Heart left ventricle (tissue), 16 donors: ENCODE measurements around the gene ZDHHC22. TPM values are rescaled to one million over a fixed set of nuclear protein-coding genes. Genes with fewer than 3 reads are reported as not detected.

ENCODE experiments used
- ATAC-seq, 4 donors: fragments of 200-7000 bp; cut with Tn5 transposase; one replicate each; pipeline ENCODE4 v1.9.1; 2020 to 2022; ENCODE audit warnings: moderate library complexity in 4 of 4, mild to moderate bottlenecking in 3 of 4, moderate number of reproducible peaks in 1 of 4
- DNase-seq, 5 donors: peaks; one replicate each; pipeline ENCODE4 v3.0.0-alpha.2; 2020
- H3K27ac ChIP-seq, 12 donors: fragments of 200-600 bp; sonication (generic) in 4 of 12; one replicate each; pipeline versions ENCODE4 v1.5.0 to v1.8.0; 2016 to 2022; ENCODE audit warnings: mild to moderate bottlenecking in 2 of 12
- H3K27me3 ChIP-seq, 9 donors: fragments of 200-600 bp; sonication (generic) in 2 of 9; one replicate each; pipeline versions ENCODE4 v1.5.1 to v1.8.0; 2016 to 2022; ENCODE audit warnings: mild to moderate bottlenecking in 3 of 9
- H3K36me3 ChIP-seq, 9 donors: fragments of 200-600 bp; sonication (generic) in 2 of 9; one replicate each; pipeline versions ENCODE4 v1.5.0 to v1.8.0; 2018 to 2022; ENCODE audit warnings: mild to moderate bottlenecking in 2 of 9
- H3K4me1 ChIP-seq, 12 donors: fragments of 200-600 bp; sonication (generic) in 4 of 12; one replicate each; pipeline versions ENCODE4 v1.5.0 to v1.8.0; 2016 to 2022; ENCODE audit warnings: mild to moderate bottlenecking in 3 of 12
- H3K4me3 ChIP-seq, 12 donors: fragments of 200-600 bp; sonication (generic) in 4 of 12; one replicate each; pipeline versions ENCODE4 v1.5.0 to v1.8.0; 2017 to 2022; ENCODE audit warnings: mild to moderate bottlenecking in 9 of 12, moderate library complexity in 4 of 12
- H3K9me3 ChIP-seq, 12 donors: fragments of 200-600 bp; sonication (generic) in 4 of 12; one replicate each; pipeline versions ENCODE4 v1.5.0 to v1.8.0; 2016 to 2022; ENCODE audit warnings: mild to moderate bottlenecking in 1 of 12
- POLR2A ChIP-seq, 2 donors: fragments of 450-650 bp; IDR thresholded peaks; one replicate each; pipeline ENCODE4 v1.6.1; 2017; ENCODE audit warnings: antibody characterized with exemption in 2 of 2, mild to moderate bottlenecking in 2 of 2, moderate library complexity in 2 of 2
- WGBS, 4 donors: extraction: QIAGEN DNeasy Blood & Tissue Kit in 2 of 4; methylation state at CpG; one replicate each; pipeline versions ENCODE4 v1.1.5 to v1.1.7; 2013 to 2018; 5-methylcytosine and 5-hydroxymethylcytosine counted together
- intact Hi-C, 10 donors: fragments of 100-400 bp; cut with DNase I; formaldehyde crosslinking; loops; one replicate each; pipeline versions ENCODE4 v1.11.1 to v1.14.2; 2022
- polyA plus RNA-seq, 2 donors: library from polyadenylated mRNA; stranded (reverse); fragments of 200-250 nt; gene quantifications; one replicate each; pipeline ENCODE4 v1.2.3, GENCODE V29; 2013
- total RNA-seq, 9 donors: library from RNA; depleted of rRNA in 2 of 9; stranded (reverse); fragments of >200 nt in 2 of 9; fragmentation: NEBNext Ultra II Directional in 3 of 9; extraction: Animal tissue kit (Norgen Biotek cat#: 25700) in 3 of 9; gene quantifications; one replicate each; pipeline versions ENCODE4 v1.1.0 to v1.2.4, GENCODE V29; 2016 to 2023
- TF ChIP-seq, protein P1 (sequence below), 12 donors: fragments of 200-600 bp; sonication (generic) in 4 of 12; IDR thresholded peaks; one replicate each; pipeline versions ENCODE4 v1.5.0 to v1.8.0; 2018 to 2022; ENCODE audit warnings: antibody characterized with exemption in 12 of 12, mild to moderate bottlenecking in 5 of 12
- donor health status: ischemic (EF 13 %, LVEDD 7.1; RV severe dilation, severe dysfunction).
- donor health status: healthy with polysubstance abuse.
- donor health status: DM: no; HTN: yes; CAD: no.
- donor health status: DM: no; HTN: no; CAD: no.
- donor health status: ischemic (EF 25% LVEDD 6.9; RV normal size, moderate dysfunction).
- donor health status: ischemic (EF 25% LVEDD 5.7; RV mildly dilated, moderate dysfunction).
- donor health status: healthy.
- donor health status: DM: yes; HTN: yes; CAD: no.
- donor health status: ischemic (EF 35%, LVEDD 5.7; RV mildly dilated, moderate dysfunction).
- donor health status: nonischemic (EF 11% LVEDD 7.7; RV severe dilation, severe dysfunction).
- donor health status: DM: yes; HTN: yes; CAD: no.
- donor health status: PGD.
- donor health status: ischemic (EF 29% LVEDD 5.4; RV normal size, mild dysfunction).
- donor health status: nonischemic (EF 23%, LVEDD 6.1; RV moderate dilation, normal function).

Gene ZDHHC22
- total and polyA plus RNA-seq, 11 donors, result 0.12 TPM; not detected in 10

DNA sequence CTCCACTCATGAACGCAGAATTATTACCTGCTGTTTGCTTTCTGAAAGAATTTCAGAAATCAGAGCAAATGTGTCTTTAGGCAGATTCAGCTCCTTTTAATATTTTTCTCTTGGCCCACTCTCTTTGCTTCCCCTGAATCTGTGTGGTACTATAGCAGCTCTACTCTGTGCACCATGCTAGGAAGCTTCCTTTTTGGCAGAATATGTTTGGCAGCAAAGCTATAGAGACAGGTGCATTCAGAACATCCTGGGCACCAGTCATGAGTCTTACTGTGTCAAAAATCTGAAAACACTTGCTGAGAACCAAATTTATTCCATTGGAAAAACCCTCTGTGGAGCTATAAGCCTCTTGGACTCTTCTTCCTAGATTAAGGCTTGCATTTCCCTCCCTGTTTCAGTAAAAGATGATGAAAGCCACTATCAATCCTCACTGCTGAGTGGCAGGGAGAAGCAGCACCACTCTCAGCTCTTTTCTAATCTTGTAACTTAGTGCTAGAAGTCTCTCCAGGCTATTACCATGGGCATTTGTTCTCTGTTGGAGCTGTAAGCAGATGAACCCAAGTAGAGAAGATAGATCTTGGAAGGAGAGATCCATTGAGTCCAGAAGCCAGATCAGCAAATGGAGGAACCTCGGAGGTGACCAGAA lies 25.3 kb downstream of the ZDHHC22 start:
- peaks cover 0 to 49% (median 19%) of the 10 kb centered on the region in 12 donors for H3K4me1 ChIP-seq
- no peaks in the 10 kb centered on the region for H3K9me3 ChIP-seq
- WGBS, 4 donors, result 87 to 93% (median 92%) methylated on average over 2 of the region's 2 CpGs
- H3K27ac ChIP-seq, result no peak overlapping the region
- DNase-seq (no peak), ATAC-seq (no peak)
- H3K36me3 ChIP-seq, result peaks cover 0 to 81% (median 71%) of the 10 kb centered on the region in 9 donors
- H3K4me3 ChIP-seq, result no peak overlapping the region
- H3K27me3 ChIP-seq, result no peaks in the 10 kb centered on the region
- TF ChIP-seq, protein P1, sequence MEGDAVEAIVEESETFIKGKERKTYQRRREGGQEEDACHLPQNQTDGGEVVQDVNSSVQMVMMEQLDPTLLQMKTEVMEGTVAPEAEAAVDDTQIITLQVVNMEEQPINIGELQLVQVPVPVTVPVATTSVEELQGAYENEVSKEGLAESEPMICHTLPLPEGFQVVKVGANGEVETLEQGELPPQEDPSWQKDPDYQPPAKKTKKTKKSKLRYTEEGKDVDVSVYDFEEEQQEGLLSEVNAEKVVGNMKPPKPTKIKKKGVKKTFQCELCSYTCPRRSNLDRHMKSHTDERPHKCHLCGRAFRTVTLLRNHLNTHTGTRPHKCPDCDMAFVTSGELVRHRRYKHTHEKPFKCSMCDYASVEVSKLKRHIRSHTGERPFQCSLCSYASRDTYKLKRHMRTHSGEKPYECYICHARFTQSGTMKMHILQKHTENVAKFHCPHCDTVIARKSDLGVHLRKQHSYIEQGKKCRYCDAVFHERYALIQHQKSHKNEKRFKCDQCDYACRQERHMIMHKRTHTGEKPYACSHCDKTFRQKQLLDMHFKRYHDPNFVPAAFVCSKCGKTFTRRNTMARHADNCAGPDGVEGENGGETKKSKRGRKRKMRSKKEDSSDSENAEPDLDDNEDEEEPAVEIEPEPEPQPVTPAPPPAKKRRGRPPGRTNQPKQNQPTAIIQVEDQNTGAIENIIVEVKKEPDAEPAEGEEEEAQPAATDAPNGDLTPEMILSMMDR (IDR thresholded peaks at IDR 0.05), result no peak
- TF ChIP-seq POLR2A (IDR thresholded peaks at IDR 0.05), result no peak
- intact Hi-C loops, result no loop called here

DNA sequence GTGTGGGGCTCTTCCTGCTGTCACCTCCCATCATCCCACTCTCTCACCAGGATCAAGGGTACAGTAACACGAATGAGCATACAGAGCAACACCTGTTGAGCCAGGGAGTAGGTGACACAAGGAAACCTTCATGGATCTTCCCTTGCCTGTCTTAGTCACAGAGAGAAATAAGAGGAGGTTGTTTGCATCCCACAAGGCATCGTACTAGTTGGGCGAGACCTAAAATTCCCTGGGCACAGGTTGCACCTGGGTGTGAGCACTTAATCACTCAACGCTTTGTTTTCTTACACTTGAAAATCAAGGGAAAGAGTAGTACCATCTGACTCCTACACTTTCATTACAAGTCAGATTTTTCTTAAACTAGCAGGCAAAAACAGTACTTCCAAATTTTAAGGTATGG lies 27.0 kb downstream of the ZDHHC22 start:
- Histone ChIP-seq H3K27me3 (no peaks in the 10 kb centered on the region), H3K27ac (peak overlapping the region in 6 of 12 donors; percentile 19 to 73 (median 64)), H3K4me3 (no peak overlapping the region), H3K36me3 (peaks cover 0 to 90% (median 77%) of the 10 kb centered on the region in 9 donors), H3K4me1 (peaks cover 0 to 51% (median 18%) of the 10 kb centered on the region in 12 donors), H3K9me3 (no peaks in the 10 kb centered on the region)
- no peak for TF ChIP-seq POLR2A (IDR thresholded peaks at IDR 0.05)
- TF ChIP-seq, protein P1 (IDR thresholded peaks at IDR 0.05), result no peak
- DNase-seq, result no peak
- WGBS, 4 donors, result 86 to 92% (median 89%) methylated on average over 4 of the region's 4 CpGs
- intact Hi-C loops, result no loop called here
- ATAC-seq, result no peak

DNA sequence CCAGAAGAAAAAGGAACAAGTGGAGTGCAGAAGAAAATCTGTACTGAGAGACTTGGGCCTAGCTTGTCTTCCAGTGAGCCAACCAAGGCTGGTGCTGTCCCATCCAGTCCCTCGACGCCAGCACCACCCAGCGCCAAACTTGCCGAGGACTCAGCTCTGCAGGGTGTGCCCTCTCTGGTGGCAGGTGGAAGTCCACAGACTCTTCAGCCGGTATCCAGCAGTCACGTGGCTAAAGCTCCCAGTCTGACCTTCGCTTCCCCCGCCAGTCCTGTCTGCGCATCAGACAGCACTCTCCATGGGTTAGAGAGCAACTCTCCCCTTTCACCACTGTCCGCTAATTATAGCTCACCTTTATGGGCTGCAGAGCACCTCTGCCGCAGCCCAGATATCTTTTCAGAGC lies 27.9 kb downstream of the ZDHHC22 start:
- H3K27me3 ChIP-seq, result no peaks in the 10 kb centered on the region
- peak; percentile 67 to 86 (median 73) for DNase-seq
- no peak overlapping the region for H3K4me3 ChIP-seq
- WGBS, 4 donors, result 48 to 85% (median 73%) methylated on average over 11 of the region's 11 CpGs
- H3K4me1 ChIP-seq, result peaks cover 0 to 54% (median 18%) of the 10 kb centered on the region in 12 donors
- intact Hi-C loops, result no loop called here
- peaks cover 0 to 98% (median 83%) of the 10 kb centered on the region in 9 donors for H3K36me3 ChIP-seq
- no peaks in the 10 kb centered on the region for H3K9me3 ChIP-seq
- peak; percentile 92 to 96 (median 95) for ATAC-seq
- TF ChIP-seq POLR2A (IDR thresholded peaks at IDR 0.05), result no peak
- TF ChIP-seq, protein P1 (IDR thresholded peaks at IDR 0.05), result peak in 10 of 12 donors; percentile 14 to 51 (median 28)
- peak overlapping the region in 10 of 12 donors; percentile 19 to 73 (median 60) for H3K27ac ChIP-seq

DNA sequence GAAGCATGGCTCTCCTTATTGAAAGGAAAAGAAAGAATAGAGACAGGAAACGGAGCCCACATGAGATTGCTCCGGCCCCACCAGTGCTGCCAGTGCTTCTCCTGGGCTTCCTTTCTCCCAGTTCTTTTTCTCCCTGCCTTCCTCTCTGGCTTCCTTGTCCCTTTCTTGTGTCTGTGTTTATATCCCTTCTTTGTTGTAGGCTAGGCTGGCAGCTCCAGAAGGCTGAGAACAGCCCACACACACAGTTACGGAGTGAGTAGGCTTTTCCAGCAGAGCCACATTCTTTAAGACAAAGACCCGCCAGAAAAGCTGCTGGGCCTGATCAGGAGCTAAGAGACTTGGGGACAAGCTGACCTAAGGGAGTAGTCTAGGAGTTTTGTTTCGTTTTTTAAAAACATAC lies 30.6 kb downstream of the ZDHHC22 start:
- DNase-seq, result no peak
- TF ChIP-seq, protein P1 (IDR thresholded peaks at IDR 0.05), result no peak
- no peak for TF ChIP-seq POLR2A (IDR thresholded peaks at IDR 0.05)
- intact Hi-C loops, result no loop called here
- no peaks in the 10 kb centered on the region for H3K27me3 ChIP-seq
- H3K27ac ChIP-seq, result peak overlapping the region; percentile 29 to 78 (median 57)
- peaks cover 0 to 99% (median 90%) of the 10 kb centered on the region in 9 donors for H3K36me3 ChIP-seq
- peak overlapping the region in 2 of 12 donors; percentile 16 for H3K4me3 ChIP-seq
- ATAC-seq, result peak in 2 of 4 donors; percentile 12 to 14
- H3K9me3 ChIP-seq, result no peaks in the 10 kb centered on the region
- peaks cover 0 to 67% (median 23%) of the 10 kb centered on the region in 12 donors for H3K4me1 ChIP-seq
- WGBS, 4 donors, result 23 to 40% (median 25%) methylated on average over 5 of the region's 5 CpGs
